Stomach (tissue), 4 donors: ENCODE measurements around the gene GGA1.

ENCODE experiments used
- POLR2A ChIP-seq, 4 donors: fragments of 450-650 bp; IDR thresholded peaks; one replicate each; pipeline ENCODE4 v1.6.1; 2016; ENCODE audit warnings: antibody characterized with exemption in 4 of 4, control low read depth in 2 of 4, mild to moderate bottlenecking in 1 of 4, moderate library complexity in 1 of 4
- POLR2AphosphoS5 ChIP-seq, 3 donors: sonication (generic); formaldehyde crosslinking; IDR thresholded peaks; one replicate each; pipeline ENCODE4 v1.6.1; 2016; ENCODE audit warnings: antibody characterized with exemption in 3 of 3
- TF ChIP-seq, protein P1 (sequence below), 7 experiments: fragments of 450-650 bp in 4 of 7; fragments of 200-600 bp in 3 of 7; sonication (generic) in 3 of 7; IDR thresholded peaks; one replicate each; pipeline ENCODE4 v1.5.1; 2016 to 2019; ENCODE audit warnings: antibody characterized with exemption in 7 of 7, control low read depth in 2 of 7, mild to moderate bottlenecking in 1 of 7

DNA sequence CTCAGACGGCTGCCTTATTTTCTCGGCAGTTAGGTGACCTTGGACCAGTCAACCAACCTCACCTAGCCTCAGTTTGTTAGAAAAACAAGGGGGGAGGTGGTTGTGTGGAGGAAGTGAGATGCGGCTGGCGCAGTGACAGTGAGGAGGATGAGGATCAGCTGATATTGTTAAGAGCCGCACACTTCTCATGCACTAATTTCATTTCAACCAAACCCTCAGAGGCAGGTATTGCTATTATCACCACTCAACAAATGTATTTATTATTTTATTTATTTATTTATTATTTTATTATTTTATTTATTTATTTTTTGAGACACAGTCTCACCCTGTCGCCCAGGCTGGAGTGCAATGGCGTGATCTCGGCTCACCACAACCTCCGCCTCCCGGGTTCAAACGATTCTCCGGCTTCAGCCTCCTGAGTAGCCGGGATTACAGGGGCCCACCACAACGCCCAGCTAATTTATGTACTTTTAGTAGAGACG is 68.9 kb downstream of the GGA1 start:
- TF ChIP-seq, protein P1, sequence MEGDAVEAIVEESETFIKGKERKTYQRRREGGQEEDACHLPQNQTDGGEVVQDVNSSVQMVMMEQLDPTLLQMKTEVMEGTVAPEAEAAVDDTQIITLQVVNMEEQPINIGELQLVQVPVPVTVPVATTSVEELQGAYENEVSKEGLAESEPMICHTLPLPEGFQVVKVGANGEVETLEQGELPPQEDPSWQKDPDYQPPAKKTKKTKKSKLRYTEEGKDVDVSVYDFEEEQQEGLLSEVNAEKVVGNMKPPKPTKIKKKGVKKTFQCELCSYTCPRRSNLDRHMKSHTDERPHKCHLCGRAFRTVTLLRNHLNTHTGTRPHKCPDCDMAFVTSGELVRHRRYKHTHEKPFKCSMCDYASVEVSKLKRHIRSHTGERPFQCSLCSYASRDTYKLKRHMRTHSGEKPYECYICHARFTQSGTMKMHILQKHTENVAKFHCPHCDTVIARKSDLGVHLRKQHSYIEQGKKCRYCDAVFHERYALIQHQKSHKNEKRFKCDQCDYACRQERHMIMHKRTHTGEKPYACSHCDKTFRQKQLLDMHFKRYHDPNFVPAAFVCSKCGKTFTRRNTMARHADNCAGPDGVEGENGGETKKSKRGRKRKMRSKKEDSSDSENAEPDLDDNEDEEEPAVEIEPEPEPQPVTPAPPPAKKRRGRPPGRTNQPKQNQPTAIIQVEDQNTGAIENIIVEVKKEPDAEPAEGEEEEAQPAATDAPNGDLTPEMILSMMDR (IDR thresholded peaks at IDR 0.05) = no peak
- TF ChIP-seq POLR2A (IDR thresholded peaks at IDR 0.05) (no peak), POLR2AphosphoS5 (IDR thresholded peaks at IDR 0.05) (no peak)
